Heart left ventricle (tissue), 16 donors: ENCODE measurements around the gene PTPN7. TPM values are rescaled to one million over a fixed set of nuclear protein-coding genes. Genes with fewer than 3 reads are reported as not detected.

Experiments
- ATAC-seq, 4 donors: fragments of 200-7000 bp; cut with Tn5 transposase; one replicate each; pipeline ENCODE4 v1.9.1; 2020 to 2022; ENCODE audit warnings: moderate library complexity in 4 of 4, mild to moderate bottlenecking in 3 of 4, moderate number of reproducible peaks in 1 of 4
- DNase-seq, 5 donors: peaks; one replicate each; pipeline ENCODE4 v3.0.0-alpha.2; 2020
- H3K27ac ChIP-seq, 12 donors: fragments of 200-600 bp; sonication (generic) in 4 of 12; one replicate each; pipeline versions ENCODE4 v1.5.0 to v1.8.0; 2016 to 2022; ENCODE audit warnings: mild to moderate bottlenecking in 2 of 12
- H3K27me3 ChIP-seq, 9 donors: fragments of 200-600 bp; sonication (generic) in 2 of 9; one replicate each; pipeline versions ENCODE4 v1.5.1 to v1.8.0; 2016 to 2022; ENCODE audit warnings: mild to moderate bottlenecking in 3 of 9
- H3K36me3 ChIP-seq, 9 donors: fragments of 200-600 bp; sonication (generic) in 2 of 9; one replicate each; pipeline versions ENCODE4 v1.5.0 to v1.8.0; 2018 to 2022; ENCODE audit warnings: mild to moderate bottlenecking in 2 of 9
- H3K4me1 ChIP-seq, 12 donors: fragments of 200-600 bp; sonication (generic) in 4 of 12; one replicate each; pipeline versions ENCODE4 v1.5.0 to v1.8.0; 2016 to 2022; ENCODE audit warnings: mild to moderate bottlenecking in 3 of 12
- H3K4me3 ChIP-seq, 12 donors: fragments of 200-600 bp; sonication (generic) in 4 of 12; one replicate each; pipeline versions ENCODE4 v1.5.0 to v1.8.0; 2017 to 2022; ENCODE audit warnings: mild to moderate bottlenecking in 9 of 12, moderate library complexity in 4 of 12
- H3K9me3 ChIP-seq, 12 donors: fragments of 200-600 bp; sonication (generic) in 4 of 12; one replicate each; pipeline versions ENCODE4 v1.5.0 to v1.8.0; 2016 to 2022; ENCODE audit warnings: mild to moderate bottlenecking in 1 of 12
- POLR2A ChIP-seq, 2 donors: fragments of 450-650 bp; IDR thresholded peaks; one replicate each; pipeline ENCODE4 v1.6.1; 2017; ENCODE audit warnings: antibody characterized with exemption in 2 of 2, mild to moderate bottlenecking in 2 of 2, moderate library complexity in 2 of 2
- WGBS, 4 donors: extraction: QIAGEN DNeasy Blood & Tissue Kit in 2 of 4; methylation state at CpG; one replicate each; pipeline versions ENCODE4 v1.1.5 to v1.1.7; 2013 to 2018; 5-methylcytosine and 5-hydroxymethylcytosine counted together
- intact Hi-C, 10 donors: fragments of 100-400 bp; cut with DNase I; formaldehyde crosslinking; loops; one replicate each; pipeline versions ENCODE4 v1.11.1 to v1.14.2; 2022
- polyA plus RNA-seq, 2 donors: library from polyadenylated mRNA; stranded (reverse); fragments of 200-250 nt; gene quantifications; one replicate each; pipeline ENCODE4 v1.2.3, GENCODE V29; 2013
- total RNA-seq, 9 donors: library from RNA; depleted of rRNA in 2 of 9; stranded (reverse); fragments of >200 nt in 2 of 9; fragmentation: NEBNext Ultra II Directional in 3 of 9; extraction: Animal tissue kit (Norgen Biotek cat#: 25700) in 3 of 9; gene quantifications; one replicate each; pipeline versions ENCODE4 v1.1.0 to v1.2.4, GENCODE V29; 2016 to 2023
- TF ChIP-seq, protein P1 (sequence below), 12 donors: fragments of 200-600 bp; sonication (generic) in 4 of 12; IDR thresholded peaks; one replicate each; pipeline versions ENCODE4 v1.5.0 to v1.8.0; 2018 to 2022; ENCODE audit warnings: antibody characterized with exemption in 12 of 12, mild to moderate bottlenecking in 5 of 12
- donor health status: ischemic (EF 13 %, LVEDD 7.1; RV severe dilation, severe dysfunction).
- donor health status: healthy with polysubstance abuse.
- donor health status: DM: no; HTN: yes; CAD: no.
- donor health status: DM: no; HTN: no; CAD: no.
- donor health status: ischemic (EF 25% LVEDD 6.9; RV normal size, moderate dysfunction).
- donor health status: ischemic (EF 25% LVEDD 5.7; RV mildly dilated, moderate dysfunction).
- donor health status: healthy.
- donor health status: DM: yes; HTN: yes; CAD: no.
- donor health status: ischemic (EF 35%, LVEDD 5.7; RV mildly dilated, moderate dysfunction).
- donor health status: nonischemic (EF 11% LVEDD 7.7; RV severe dilation, severe dysfunction).
- donor health status: DM: yes; HTN: yes; CAD: no.
- donor health status: PGD.
- donor health status: ischemic (EF 29% LVEDD 5.4; RV normal size, mild dysfunction).
- donor health status: nonischemic (EF 23%, LVEDD 6.1; RV moderate dilation, normal function).

PTPN7 gene
- total and polyA plus RNA-seq, 11 donors, result 0.19 to 10.3 (median 0.55) TPM; not detected in 1

DNA sequence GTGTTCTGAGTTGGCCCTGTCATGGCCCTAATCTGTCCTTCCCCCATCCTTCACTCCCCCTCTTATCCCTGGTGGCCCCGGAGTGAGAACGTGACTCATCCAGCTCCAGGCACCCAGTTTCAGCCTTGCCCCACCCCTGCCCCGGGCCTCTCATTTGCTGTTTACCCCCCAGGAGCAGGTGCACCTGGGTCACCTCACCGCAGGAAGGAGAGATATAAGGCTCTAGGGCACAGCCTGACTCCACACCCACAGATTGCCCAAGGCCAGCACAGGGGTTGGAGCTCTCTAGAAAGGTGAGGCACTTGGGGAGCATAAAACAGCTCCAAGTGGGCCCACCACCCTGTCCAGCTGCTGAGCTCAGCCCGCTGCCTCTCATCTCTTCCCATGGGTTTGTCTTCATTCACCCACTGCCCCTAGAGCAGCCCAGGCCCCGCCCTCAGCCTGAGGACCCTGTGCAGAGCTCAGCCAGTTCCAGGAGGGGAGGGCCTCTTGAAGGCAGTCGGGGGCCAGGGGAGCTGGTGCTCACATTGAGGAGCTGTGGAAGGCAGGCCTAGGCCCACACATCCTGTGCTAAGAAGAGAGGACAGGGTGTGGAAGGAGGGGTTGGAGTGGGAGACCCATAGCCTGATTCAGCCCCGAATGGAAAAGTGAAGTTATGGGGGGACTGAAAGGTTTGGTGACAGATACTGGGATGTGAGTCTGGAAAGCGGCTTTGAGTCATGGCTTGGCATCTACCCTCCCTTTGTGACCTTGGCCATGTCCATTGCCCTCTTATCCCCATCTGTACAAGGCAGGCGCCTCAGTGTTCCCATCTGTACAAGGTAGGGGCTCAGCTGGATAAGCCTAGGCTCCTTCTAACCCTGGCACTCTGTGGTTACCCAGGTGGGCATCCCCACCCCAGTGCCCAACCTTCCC lies 53.8 kb downstream of the PTPN7 start:
- intact Hi-C loops, result loop anchor here in 2 of 10 donors (5.0 to 10.0 kb wide), 2 partner anchors 49 to 222 kb away; partner anchors contain the start of gene SHISA4 (in 1 of the 2)
- no peaks in the 10 kb centered on the region for H3K27me3 ChIP-seq
- 55 to 68% (median 63%) methylated on average over 8 to 10 of the region's 10 CpGs for WGBS, 4 donors
- DNase-seq (peak in 1 of 5 donors; percentile 46), ATAC-seq (peak; percentile 4 to 37 (median 20))
- no peak overlapping the region for H3K4me3 ChIP-seq
- H3K36me3 ChIP-seq, result no peaks in the 10 kb centered on the region
- H3K4me1 ChIP-seq, result peaks cover 0 to 27% (median 11%) of the 10 kb centered on the region in 12 donors
- no peaks in the 10 kb centered on the region for H3K9me3 ChIP-seq
- TF ChIP-seq, protein P1, sequence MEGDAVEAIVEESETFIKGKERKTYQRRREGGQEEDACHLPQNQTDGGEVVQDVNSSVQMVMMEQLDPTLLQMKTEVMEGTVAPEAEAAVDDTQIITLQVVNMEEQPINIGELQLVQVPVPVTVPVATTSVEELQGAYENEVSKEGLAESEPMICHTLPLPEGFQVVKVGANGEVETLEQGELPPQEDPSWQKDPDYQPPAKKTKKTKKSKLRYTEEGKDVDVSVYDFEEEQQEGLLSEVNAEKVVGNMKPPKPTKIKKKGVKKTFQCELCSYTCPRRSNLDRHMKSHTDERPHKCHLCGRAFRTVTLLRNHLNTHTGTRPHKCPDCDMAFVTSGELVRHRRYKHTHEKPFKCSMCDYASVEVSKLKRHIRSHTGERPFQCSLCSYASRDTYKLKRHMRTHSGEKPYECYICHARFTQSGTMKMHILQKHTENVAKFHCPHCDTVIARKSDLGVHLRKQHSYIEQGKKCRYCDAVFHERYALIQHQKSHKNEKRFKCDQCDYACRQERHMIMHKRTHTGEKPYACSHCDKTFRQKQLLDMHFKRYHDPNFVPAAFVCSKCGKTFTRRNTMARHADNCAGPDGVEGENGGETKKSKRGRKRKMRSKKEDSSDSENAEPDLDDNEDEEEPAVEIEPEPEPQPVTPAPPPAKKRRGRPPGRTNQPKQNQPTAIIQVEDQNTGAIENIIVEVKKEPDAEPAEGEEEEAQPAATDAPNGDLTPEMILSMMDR (IDR thresholded peaks at IDR 0.05), result no peak
- TF ChIP-seq POLR2A (IDR thresholded peaks at IDR 0.05), result no peak
- peak overlapping the region; percentile 51 to 97 (median 88) for H3K27ac ChIP-seq

DNA sequence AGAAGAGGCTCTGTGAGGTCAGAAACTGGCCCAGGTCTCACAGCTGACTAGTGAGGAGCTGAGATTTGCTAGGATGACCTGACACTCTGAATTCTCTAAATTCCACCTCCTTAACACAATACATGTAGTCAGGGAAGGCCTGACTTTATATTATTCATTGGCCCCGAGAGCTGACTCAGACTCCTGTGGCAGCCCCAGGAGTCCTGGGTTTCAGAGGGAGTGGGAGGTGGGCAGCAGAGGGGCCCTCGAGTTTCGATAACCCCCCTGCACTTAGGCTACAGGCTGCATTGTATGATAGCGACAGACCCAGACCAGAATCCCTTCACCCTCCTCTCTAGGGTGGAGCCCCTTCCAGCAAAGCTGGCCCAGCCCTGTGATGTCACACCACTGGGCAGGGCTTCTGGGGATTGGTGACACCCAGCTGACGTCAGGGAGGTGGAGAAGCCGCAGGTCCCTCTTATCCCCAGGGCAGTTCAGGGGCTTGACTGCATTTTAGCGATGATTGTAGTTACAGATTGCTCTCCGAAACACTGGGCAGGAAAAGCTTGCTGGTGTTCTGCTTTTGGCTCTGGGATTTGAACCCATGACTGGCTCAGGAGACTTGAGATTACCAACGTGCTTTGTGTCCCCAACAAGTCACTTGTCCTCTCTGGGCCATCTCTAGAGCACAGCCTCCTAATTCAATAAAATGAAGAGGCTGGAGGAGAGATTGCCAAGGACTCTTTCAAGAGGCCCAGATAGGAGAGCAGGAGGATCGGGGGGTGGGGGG lies 54.6 kb downstream of the PTPN7 start:
- ATAC-seq (peak in 1 of 4 donors; percentile 28), DNase-seq (peak in 1 of 5 donors; percentile 55)
- no peaks in the 10 kb centered on the region for H3K27me3 ChIP-seq
- H3K4me3 ChIP-seq, result no peak overlapping the region
- intact Hi-C loops, result loop anchor here in 2 of 10 donors (5.0 to 10.0 kb wide), 2 partner anchors 48 to 221 kb away; partner anchors contain the start of gene SHISA4 (in 1 of the 2)
- 47 to 61% (median 55%) methylated on average over 7 to 10 of the region's 10 CpGs for WGBS, 4 donors
- H3K27ac ChIP-seq, result peak overlapping the region in 4 of 12 donors; percentile 74 to 97 (median 90)
- peaks cover 0 to 27% (median 11%) of the 10 kb centered on the region in 12 donors for H3K4me1 ChIP-seq
- TF ChIP-seq, protein P1 (IDR thresholded peaks at IDR 0.05), result no peak
- no peak for TF ChIP-seq POLR2A (IDR thresholded peaks at IDR 0.05)
- no peaks in the 10 kb centered on the region for H3K36me3 ChIP-seq
- H3K9me3 ChIP-seq, result no peaks in the 10 kb centered on the region

DNA sequence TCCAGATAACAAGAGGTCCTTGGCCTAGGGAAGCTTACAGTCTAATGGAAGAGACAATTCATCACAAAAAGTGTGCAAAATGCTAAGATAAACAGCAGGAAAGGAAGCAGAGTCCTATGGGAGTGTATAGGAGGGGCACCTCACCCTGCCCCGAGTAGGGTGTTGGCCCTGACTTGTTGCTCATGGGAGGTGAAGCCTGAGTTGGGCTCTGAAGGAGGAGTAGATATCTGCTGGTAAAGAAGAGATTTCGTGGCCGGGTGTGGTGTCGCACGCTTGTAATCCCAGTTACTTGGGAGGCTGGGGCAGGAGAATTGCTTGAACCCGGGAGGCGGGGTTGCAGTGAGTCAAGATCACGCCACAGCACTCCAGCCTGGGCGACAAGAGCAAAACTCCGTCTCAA lies 56.3 kb downstream of the PTPN7 start:
- no peak overlapping the region for H3K4me3 ChIP-seq
- no peak for ATAC-seq
- H3K27me3 ChIP-seq, result no peaks in the 10 kb centered on the region
- no peaks in the 10 kb centered on the region for H3K36me3 ChIP-seq
- no peak for DNase-seq
- 89 to 95% (median 91%) methylated on average over 10 of the region's 10 CpGs for WGBS, 4 donors
- TF ChIP-seq POLR2A (IDR thresholded peaks at IDR 0.05), result no peak
- TF ChIP-seq, protein P1 (IDR thresholded peaks at IDR 0.05), result no peak
- peaks cover 0 to 25% (median 10%) of the 10 kb centered on the region in 12 donors for H3K4me1 ChIP-seq
- no peak overlapping the region for H3K27ac ChIP-seq
- intact Hi-C loops, result loop anchor here in 1 of 10 donors (10.0 kb wide), 1 partner anchor 219 kb away; the partner anchor contains the start of gene SHISA4
- H3K9me3 ChIP-seq, result no peaks in the 10 kb centered on the region
